ENCODE data around the gene RPLP2.

The RPLP2 gene

GRCh38 chr11:853682-854448 is 44.1 kb downstream of the RPLP2 start:
- no peak for DNase-seq

- no peak for DNase-seq
Measured at GRCh38 chr11:854601-855329, 45.0 kb downstream of the RPLP2 start.

GRCh38 chr11:855330-855674 is 45.5 kb downstream of the RPLP2 start:
- DNase-seq = no peak

GRCh38 chr11:855796-856195 is 46.0 kb downstream of the RPLP2 start:
- DNase-seq = no peak

GRCh38 chr11:856397-856796 is 46.6 kb downstream of the RPLP2 start:
- no peak for DNase-seq

GRCh38 chr11:858053-858761 is 48.4 kb downstream of the RPLP2 start:
- DNase-seq = no peak

- no peak for DNase-seq
Measured at GRCh38 chr11:858762-859339, 49.1 kb downstream of the RPLP2 start.

- no peak for DNase-seq
Measured at GRCh38 chr11:859394-860131, 49.8 kb downstream of the RPLP2 start.

GRCh38 chr11:860234-861104 is 50.7 kb downstream of the RPLP2 start:
- DNase-seq = no peak

GRCh38 chr11:861105-861479 is 51.3 kb downstream of the RPLP2 start:
- no peak for DNase-seq

- DNase-seq = no peak
Measured at GRCh38 chr11:862081-862661, 52.4 kb downstream of the RPLP2 start.

Data from AML-193 (cell line).